ENCODE results near the gene ZKSCAN4. TPM values are rescaled to one million over a fixed set of nuclear protein-coding genes. Genes with fewer than 3 reads are reported as not detected.

The ZKSCAN4 gene
- total RNA-seq, 6 experiments from 2014 or later = 3.8 to 4.7 (median 4.0) TPM

DNA sequence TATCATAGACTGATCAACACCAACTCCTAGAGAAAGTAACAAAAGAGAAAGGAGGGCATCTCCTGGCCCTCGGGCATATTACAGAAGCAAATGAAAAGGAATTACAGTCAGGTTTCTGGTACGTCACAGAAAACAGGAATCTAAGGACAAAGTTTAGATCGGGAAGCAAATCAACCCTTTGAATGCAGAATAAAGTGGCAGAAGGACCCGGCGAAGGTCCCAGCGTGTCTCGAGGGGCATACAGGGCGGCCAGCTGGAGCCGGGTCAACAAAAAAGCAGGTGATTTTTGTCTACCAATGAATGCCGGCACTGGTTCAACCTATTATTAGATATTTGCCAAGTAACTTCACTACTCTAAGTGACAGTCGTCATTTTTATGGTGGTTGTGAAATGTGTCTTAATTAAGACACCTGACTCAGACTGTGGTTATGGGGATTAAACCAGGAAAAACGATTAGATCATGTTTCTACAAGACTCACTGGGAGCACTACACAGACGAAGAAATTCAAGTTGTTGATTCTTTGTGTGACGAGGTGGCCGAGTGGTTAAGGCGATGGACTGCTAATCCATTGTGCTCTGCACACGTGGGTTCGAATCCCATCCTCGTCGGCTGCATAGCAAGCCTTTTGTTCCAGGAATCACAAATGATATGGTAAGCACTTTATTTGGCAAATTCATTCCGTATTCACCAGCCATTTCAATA, 39.4 kb downstream of the ZKSCAN4 start:
- H3K4me1 Mint-ChIP-seq (ENCODE audit: low read depth) = peaks cover 28% of the 10 kb centered on the region
- no peaks in the 10 kb centered on the region for H3K9me3 Mint-ChIP-seq
- H3K27me3 Mint-ChIP-seq (ENCODE audit: insufficient read depth) = peaks cover 25% of the 10 kb centered on the region
- peak overlapping the region; percentile 48 for H3K27ac Mint-ChIP-seq
- no peaks in the 10 kb centered on the region for H3K36me3 Mint-ChIP-seq (ENCODE audit: low read depth)
- TF ChIP-seq, protein P1, sequence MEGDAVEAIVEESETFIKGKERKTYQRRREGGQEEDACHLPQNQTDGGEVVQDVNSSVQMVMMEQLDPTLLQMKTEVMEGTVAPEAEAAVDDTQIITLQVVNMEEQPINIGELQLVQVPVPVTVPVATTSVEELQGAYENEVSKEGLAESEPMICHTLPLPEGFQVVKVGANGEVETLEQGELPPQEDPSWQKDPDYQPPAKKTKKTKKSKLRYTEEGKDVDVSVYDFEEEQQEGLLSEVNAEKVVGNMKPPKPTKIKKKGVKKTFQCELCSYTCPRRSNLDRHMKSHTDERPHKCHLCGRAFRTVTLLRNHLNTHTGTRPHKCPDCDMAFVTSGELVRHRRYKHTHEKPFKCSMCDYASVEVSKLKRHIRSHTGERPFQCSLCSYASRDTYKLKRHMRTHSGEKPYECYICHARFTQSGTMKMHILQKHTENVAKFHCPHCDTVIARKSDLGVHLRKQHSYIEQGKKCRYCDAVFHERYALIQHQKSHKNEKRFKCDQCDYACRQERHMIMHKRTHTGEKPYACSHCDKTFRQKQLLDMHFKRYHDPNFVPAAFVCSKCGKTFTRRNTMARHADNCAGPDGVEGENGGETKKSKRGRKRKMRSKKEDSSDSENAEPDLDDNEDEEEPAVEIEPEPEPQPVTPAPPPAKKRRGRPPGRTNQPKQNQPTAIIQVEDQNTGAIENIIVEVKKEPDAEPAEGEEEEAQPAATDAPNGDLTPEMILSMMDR (IDR thresholded peaks at IDR 0.05) = peak; percentile 31; the same call in 1 of the 2 replicates
- DNase-seq = peak; percentile 89
- H3K4me3 Mint-ChIP-seq = peak overlapping the region; percentile 89

- Mint-ChIP-seq H3K36me3 (ENCODE audit: low read depth) (no peaks in the 10 kb centered on the region), H3K27me3 (ENCODE audit: insufficient read depth) (peaks cover 32% of the 10 kb centered on the region), H3K9me3 (no peaks in the 10 kb centered on the region), H3K4me1 (ENCODE audit: low read depth) (peaks cover 35% of the 10 kb centered on the region), H3K27ac (peak overlapping the region; percentile 48), H3K4me3 (peak overlapping the region; percentile 89)
- DNase-seq = no peak
- TF ChIP-seq, protein P1 (IDR thresholded peaks at IDR 0.05) = no peak
Observed at GRCh38 chr6:28211840-28212509, 40.1 kb downstream of the ZKSCAN4 start.

GRCh38 chr6:28209753-28210535, 42.1 kb downstream of the ZKSCAN4 start:
- H3K36me3 Mint-ChIP-seq (ENCODE audit: low read depth) = no peaks in the 10 kb centered on the region
- peaks cover 36% of the 10 kb centered on the region for H3K27me3 Mint-ChIP-seq (ENCODE audit: insufficient read depth)
- H3K9me3 Mint-ChIP-seq = no peaks in the 10 kb centered on the region
- no peak for DNase-seq
- H3K4me3 Mint-ChIP-seq = no peak overlapping the region
- no peak overlapping the region for H3K27ac Mint-ChIP-seq
- TF ChIP-seq, protein P1 (IDR thresholded peaks at IDR 0.05) = no peak
- peaks cover 41% of the 10 kb centered on the region for H3K4me1 Mint-ChIP-seq (ENCODE audit: low read depth)

- Mint-ChIP-seq H3K4me1 (ENCODE audit: low read depth) (peaks cover 36% of the 10 kb centered on the region), H3K27me3 (ENCODE audit: insufficient read depth) (peaks cover 36% of the 10 kb centered on the region), H3K9me3 (peaks cover 4% of the 10 kb centered on the region; the same call in 1 of the 2 replicates), H3K36me3 (ENCODE audit: low read depth) (no peaks in the 10 kb centered on the region), H3K27ac (no peak overlapping the region), H3K4me3 (peak overlapping the region; percentile 91)
- DNase-seq = no peak
- TF ChIP-seq, protein P1 (IDR thresholded peaks at IDR 0.05) = no peak
Observed at GRCh38 chr6:28208111-28208659, 43.9 kb downstream of the ZKSCAN4 start.

DNA sequence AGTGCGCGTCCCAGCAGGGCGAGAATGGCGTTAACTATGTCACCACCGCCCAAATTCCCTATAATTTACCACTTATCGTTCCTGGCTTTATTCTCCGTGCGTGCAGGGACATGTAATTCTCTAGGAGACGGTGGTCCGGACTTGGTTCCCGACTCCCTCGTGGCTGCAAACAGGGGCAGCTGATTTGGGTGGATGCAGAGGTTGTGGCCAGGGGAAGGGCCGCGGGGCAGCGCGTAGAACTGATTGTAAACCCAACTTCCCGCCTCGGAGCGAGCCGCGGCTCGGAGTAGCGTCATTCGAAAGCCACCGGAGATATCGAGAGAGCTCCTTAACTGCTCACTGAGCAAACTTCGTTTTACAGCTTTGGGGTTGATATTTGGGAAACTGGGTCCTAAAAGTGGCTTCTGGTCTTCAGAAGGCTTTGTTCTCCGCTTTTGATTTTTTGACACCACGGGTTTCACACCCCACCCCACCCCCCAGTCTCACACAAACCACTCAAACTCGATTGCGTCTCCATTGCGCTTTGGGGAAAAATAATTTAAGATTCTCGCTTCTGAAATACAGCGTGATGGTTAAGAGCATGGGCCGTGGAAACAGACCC, 44.5 kb downstream of the ZKSCAN4 start:
- no peak for DNase-seq
- Mint-ChIP-seq H3K27me3 (ENCODE audit: insufficient read depth) (peaks cover 32% of the 10 kb centered on the region), H3K36me3 (ENCODE audit: low read depth) (no peaks in the 10 kb centered on the region), H3K4me3 (peak overlapping the region; percentile 91), H3K9me3 (peaks cover 4% of the 10 kb centered on the region; the same call in 1 of the 2 replicates), H3K4me1 (ENCODE audit: low read depth) (peaks cover 34% of the 10 kb centered on the region), H3K27ac (no peak overlapping the region)
- TF ChIP-seq, protein P1 (IDR thresholded peaks at IDR 0.05) = no peak
